Stimulated activated CD4-positive, alpha-beta T cell treated with anti-CD3 and anti-CD28 coated beads, Interleukin-15, amount 100 ng/mL, for 48 hours (primary cell): ENCODE measurements around the gene WDR45.

ENCODE experiments used
- DNase-seq, 2 donors: peaks; one replicate each; pipeline ENCODE4 v3.0.0-alpha.2; 2020; ENCODE audit warnings: low read depth in 2 of 2

WDR45 gene

GRCh38 chrX:49073601-49074575 lies 5.8 kb downstream of the WDR45 start, which contains the start of gene PRAF2:
Gene PRAF2 (minus strand): TSS chrX:49074002. CDS start chrX:49073987, 15 bp downstream.
- DNase-seq = peak; percentile 79 to 84

GRCh38 chrX:49072712-49073095 lies 7.0 kb downstream of the WDR45 start:
- DNase-seq = no peak

DNA sequence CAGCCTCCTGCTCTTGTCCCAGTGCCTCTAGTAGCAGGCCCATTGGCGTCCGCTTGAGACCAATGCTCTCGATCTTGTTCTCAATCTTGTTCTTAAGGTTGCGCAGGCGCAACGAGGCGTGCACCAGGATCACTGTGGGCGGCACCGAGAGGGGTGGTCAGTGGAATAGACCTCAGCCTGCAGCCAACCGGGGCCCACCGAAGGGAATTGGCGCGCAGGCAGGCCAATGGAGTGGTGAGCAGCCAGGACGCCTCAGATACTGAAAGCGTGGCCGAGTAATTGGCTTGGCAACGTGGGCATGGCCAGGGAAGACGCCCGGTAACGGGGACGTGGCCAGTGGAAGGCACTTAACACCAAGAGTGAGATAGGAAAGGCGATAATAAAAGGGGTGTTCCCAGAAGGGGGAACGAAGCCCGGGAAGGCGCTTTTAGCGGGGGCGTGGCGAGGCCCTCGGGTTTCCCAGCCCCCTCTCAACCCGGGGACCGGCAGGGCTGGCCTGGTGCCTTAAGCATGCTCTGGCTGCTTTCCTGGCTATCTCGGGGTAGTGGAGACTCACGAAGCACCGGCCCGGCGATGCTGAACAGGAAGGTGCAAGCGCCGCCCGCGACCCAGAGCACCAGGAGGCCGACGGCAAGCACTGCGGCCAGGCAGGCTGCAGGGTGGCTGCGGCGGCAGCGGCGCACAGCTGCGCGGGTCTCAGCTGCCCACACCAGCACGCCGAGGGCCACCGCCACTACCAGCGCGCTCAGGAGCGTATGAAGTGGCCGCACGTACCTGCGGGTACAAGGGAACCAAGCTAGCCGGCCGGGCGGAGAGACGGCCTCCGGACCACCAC lies 7.6 kb downstream of the WDR45 start:
- no peak for DNase-seq

- no peak for DNase-seq
These were observed 8.7 kb downstream of the WDR45 start for GRCh38 chrX:49070988-49071387.

- DNase-seq = no peak
These were observed 10.6 kb downstream of the WDR45 start for GRCh38 chrX:49069038-49069437.

DNA sequence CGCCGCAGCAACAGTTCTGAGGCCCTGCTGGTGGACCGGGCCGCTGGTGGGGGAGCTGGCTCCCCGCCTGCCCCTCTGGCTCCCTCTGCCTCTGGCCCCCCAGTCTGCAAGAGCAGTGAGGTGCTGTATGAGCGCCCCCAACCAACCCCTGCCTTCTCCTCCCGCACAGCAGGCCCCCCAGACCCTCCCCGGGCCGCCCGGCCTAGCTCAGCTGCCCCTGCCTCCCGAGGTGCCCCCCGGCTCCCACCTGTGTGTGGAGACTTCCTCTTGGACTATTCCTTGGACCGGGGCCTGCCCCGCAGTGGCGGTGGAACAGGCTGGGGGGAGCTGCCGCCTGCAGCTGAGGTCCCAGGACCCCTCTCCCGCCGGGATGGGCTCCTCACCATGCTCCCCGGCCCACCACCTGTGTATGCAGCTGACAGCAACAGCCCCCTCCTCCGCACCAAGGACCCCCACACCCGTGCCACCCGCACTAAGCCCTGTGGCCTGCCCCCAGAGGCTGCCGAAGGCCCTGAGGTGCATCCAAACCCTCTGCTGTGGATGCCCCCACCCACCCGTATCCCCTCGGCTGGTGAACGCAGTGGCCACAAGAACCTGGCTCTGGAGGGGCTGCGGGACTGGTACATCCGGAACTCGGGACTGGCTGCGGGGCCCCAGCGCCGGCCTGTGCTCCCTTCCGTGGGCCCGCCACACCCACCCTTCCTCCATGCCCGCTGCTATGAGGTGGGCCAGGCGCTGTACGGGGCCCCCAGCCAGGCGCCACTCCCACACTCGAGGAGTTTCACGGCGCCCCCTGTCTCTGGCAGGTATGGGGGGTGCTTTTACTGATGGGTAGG lies 12.2 kb downstream of the WDR45 start:
- DNase-seq = no peak

DNA sequence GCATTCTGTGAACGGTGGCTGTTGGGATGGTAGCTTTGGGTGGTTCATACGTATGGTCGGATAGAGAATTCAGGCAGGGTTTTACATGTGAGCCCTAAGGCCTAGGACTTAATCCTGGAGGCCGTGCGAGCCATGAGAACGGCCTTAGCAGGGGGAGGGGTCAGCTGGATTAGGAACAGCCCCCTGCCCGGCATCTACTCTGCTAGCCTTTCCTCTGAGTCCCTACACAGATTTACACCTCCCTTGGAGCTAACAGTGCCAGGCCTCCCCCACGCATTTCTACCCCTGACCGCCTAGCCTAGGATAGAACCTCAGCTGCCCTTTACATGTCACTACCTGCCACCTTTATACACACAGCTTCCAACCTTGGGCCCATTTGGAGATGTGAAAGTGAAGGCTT lies 13.0 kb downstream of the WDR45 start:
- no peak for DNase-seq

GRCh38 chrX:49066278-49066677 lies 13.4 kb downstream of the WDR45 start:
- DNase-seq = no peak

- no peak for DNase-seq
These were observed 15.0 kb downstream of the WDR45 start for GRCh38 chrX:49064735-49065134.

DNA sequence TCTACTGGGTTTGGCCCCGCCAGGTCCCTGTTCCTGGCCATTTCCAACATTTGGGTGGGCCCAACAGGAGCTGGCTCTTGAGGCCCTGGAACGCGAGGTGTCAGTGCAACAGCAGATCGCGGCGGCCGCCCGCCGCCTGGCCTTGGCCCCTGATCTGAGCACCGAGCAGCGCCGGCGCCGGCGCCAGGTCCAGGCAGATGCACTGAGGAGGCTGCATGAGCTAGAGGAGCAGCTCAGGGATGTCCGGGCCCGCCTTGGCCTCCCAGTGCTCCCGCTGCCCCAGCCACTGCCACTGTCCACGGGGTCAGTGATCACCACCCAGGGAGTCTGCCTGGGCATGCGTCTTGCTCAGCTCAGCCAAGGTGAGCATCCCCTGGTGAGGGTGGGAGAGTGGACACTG lies 15.4 kb downstream of the WDR45 start:
- DNase-seq = no peak

- DNase-seq = no peak
These were observed 16.0 kb downstream of the WDR45 start for GRCh38 chrX:49063715-49064114.

GRCh38 chrX:49061916-49062315 lies 17.8 kb downstream of the WDR45 start:
- no peak for DNase-seq

DNA sequence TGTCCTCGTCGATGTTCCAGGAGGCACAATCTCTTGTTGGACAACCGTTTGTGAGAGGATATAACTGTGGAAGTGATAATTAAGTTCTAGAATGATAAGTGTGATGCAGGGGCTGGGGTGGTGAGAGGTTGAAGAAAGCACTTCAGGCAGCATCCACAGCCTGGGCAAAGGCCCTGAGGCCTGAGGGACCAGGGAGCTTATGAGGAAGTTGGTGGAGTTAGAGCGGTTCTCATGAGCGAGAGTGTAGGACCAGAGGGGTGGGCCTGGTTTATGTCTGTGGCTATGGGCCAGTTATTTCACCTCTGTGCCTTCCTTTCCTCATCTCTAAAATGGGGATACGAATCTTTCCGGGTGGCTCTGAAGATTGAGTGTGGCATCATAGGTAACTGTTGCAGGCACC lies 18.2 kb downstream of the WDR45 start:
- DNase-seq = no peak

- no peak for DNase-seq
These were observed 18.8 kb downstream of the WDR45 start for GRCh38 chrX:49060914-49061313.

- DNase-seq = no peak
These were observed 20.0 kb downstream of the WDR45 start for GRCh38 chrX:49059681-49060085.

DNA sequence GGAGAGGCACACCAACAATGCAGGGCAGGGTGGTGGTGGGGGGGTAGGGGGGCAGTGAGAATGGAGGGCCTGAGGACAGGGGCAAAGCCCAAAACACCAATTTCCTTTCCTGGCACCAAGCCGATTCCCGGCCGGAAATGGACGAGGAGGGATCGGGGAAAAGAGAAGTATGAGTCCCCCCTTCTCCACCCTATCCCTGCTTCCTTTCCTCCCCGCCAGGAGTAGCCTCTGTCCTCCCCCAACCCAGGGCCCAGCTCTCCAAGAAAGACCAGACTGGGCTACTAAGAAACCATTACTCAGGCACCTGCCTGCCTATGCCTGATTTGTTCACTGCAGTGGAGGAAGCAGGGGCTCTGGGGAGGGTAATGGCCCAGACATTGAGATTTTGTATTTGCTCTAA lies 20.5 kb downstream of the WDR45 start:
- no peak for DNase-seq

DNA sequence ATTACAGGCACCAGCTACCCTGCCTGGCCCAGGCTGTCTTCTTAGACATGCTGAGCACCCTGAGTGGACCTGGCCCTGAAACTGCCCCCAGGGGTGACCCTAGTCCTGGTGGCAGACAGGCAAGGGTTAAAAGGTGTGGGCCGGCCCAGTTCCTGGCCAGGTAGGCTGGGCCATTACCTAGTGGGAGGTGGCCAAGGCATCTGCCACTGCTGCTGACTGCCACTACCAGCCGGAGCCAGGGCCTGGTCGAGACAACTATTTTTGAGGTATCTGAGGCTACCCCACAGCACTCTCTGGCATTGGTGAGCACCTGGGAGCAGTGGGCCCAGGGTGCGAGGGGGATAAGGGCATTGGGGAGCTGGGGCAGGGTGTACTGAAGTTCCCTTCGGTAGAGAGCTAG lies 20.9 kb downstream of the WDR45 start, which contains the start of gene CCDC120:
Gene CCDC120 (plus strand): TSS at position 206 of the 400 bp plus-strand sequence. CDS start 3,043 bp downstream, outside the sequence.
- DNase-seq = no peak

DNA sequence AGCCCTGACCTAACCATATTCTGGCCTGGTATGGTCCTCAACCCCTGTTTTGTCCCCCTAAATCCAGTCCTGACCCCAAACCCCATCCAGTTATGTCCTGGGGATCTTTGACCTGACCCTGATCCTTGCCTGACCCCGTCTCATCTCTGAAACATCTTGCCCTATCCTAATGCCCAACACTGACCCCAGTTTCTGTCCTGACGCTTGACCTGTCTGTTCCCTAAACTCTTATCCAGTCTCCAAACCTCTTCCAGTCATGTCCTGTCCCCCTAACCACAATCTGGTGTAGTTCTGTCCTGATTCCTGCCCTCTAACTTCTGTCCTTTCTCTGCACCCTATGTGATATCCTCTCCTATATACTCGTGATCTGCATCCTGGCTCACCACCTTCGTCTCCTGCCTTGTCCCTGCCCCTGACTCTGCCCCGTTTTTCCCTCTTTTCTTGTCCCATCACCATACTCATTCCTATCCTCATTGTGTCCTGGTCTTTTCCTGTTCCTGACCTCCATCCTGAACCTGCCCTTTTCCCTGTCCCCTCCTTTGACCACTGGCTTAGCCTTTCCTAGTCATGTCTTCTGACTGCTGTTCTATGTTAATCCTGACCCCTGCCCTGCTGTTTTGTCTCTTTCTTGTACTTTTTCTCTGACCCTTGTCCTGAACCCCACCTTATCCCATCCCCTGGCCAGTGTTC lies 25.5 kb downstream of the WDR45 start:
- no peak for DNase-seq

DNA sequence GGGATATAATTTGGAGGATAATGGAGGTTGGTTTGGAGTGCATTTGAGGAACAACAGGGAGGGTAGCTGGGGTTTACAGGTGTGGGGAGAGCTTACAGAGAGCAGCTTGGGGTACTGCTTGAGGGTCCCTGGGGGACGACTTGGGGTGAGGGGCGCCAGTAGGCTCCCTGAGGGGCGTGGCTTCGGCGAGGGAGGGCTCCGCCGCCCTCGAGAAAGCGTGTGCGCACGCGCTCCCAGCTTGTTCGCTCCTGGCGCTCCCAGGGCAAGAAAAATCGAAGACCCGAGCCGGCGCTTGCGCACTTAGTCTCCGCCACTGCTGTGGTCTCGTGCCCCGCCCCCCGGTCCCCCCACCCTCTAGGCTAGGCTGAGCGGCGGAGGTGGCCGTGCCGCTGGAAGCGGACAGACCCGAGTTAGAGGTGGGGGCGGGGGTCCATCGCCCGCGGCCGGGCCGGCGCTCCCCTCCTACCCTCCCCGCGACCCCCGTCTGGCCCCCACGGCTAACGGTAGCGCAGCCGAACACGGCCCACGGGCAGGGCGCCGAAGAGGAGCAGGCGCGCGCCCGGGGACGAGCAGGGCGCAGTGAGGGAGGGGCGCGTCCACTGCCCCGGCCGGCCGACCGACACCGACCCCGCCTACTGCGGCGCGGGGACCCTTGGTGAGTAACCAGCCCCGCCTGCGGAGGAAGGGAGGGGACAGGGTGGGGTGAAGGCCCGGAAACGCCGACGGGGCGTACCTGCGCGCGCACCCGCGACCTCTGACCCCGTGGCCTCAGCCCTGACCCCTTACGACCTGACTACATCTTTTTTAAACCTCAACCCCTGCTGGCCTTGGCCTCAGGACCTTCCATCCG lies 26.2 kb downstream of the WDR45 start:
- DNase-seq = peak; percentile 44 to 51

DNA sequence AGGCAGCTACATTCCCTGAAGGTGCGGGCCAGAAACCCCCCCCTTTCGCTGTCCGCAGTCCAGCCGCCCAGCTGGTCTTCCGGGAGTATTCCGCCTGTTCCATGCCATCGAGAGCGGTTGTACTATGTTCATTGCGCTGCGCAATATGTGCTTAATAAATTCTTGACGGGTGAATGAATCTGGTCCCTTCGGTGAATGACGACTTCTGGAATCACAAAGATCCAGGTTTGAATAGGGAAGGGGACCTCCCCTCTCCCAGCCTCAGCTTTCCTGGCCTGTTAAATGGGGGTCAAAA lies 35.8 kb downstream of the WDR45 start:
- no peak for DNase-seq
